GM12878 (cell line): Measurements from ENCODE around the gene MAST4. TPM values are rescaled to one million over a fixed set of nuclear protein-coding genes. Genes with fewer than 3 reads are reported as not detected.
A peak's percentile ranks its signal among the peaks of the same experiment; 100 is the strongest.

Experiments used
- ATAC-seq: fragments of 200-7000 bp; cut with Tn5 transposase; 3 replicates; pipeline ENCODE4 v1.9.1; 2020; ENCODE audit warnings: mild to moderate bottlenecking, moderate library complexity
- BruUV-seq: library from RNA; stranded (reverse); fragments of 400-500 nt; replicated peaks from 2 replicates; lab custom pipeline; 2021; lab: Mats Ljungman, UMichigan
- CTCF ChIA-PET: fragments of 300-600 bp; sonication (Branson Sonifier 250); formaldehyde crosslinking; extraction: SDS; loops from one replicate; lab custom pipeline; 2021; ENCODE audit warnings: inconsistent platforms; lab: Yijun Ruan, JAX
- POLR2A ChIA-PET: fragments of 350-600 bp; formaldehyde crosslinking; extraction: SDS; loops from one replicate; lab custom pipeline; 2021; ENCODE audit warnings: inconsistent platforms; lab: Charles Lee
- RAD21 ChIA-PET: fragments of 300-600 bp; sonication (Branson Sonifier 250); formaldehyde crosslinking; loops from one replicate; lab custom pipeline; 2023; ENCODE audit warnings: antibody characterized with exemption; ENCODE audit not compliant: unreplicated experiment; lab: Charles Lee
- SMC1A ChIA-PET: fragments of 300-600 bp; sonication (Branson Sonifier 250); formaldehyde crosslinking; loops from one replicate; lab custom pipeline; 2023; ENCODE audit not compliant: unreplicated experiment, uncharacterized antibody; lab: Charles Lee
- DNase-seq: peaks from one replicate; pipeline ENCODE4 v3.0.0-alpha.2; 2011; ENCODE audit warnings: low read depth, low spot score
- FAIRE-seq: peaks from 3 replicates; lab custom pipeline; 2011; peaks lifted over from hg19 to GRCh38; lab: Jason Lieb, UNC
- H2AFZ ChIP-seq: 2 replicates; pipeline ENCODE4 v1.6.0; 2011; ENCODE audit warnings: low read depth, low read length, control low read depth; ENCODE audit not compliant: control insufficient read depth
- H3K27ac ChIP-seq: 2 replicates; pipeline ENCODE4 v1.5.1; 2011; ENCODE audit warnings: control low read depth; ENCODE audit not compliant: control insufficient read depth, insufficient read depth
- H3K27me3 ChIP-seq, 2 experiments: replicated peaks in 1 of 2; 2 replicates each; pipeline versions ENCODE4 v1.6.0 to v1.6.1; 2011; ENCODE audit warnings: low read length in 1 of 2; ENCODE audit not compliant: control insufficient read depth in 2 of 2, insufficient read depth in 2 of 2
- H3K36me3 ChIP-seq, 2 experiments: 2 replicates each; pipeline ENCODE4 v1.5.1; 2011; ENCODE audit warnings: low read length in 1 of 2; ENCODE audit not compliant: control insufficient read depth in 2 of 2, insufficient read depth in 2 of 2
- H3K4me1 ChIP-seq: 2 replicates; pipeline ENCODE4 v1.6.1; 2011; ENCODE audit warnings: mild to moderate bottlenecking, low read length, moderate library complexity, mixed read lengths; ENCODE audit not compliant: control insufficient read depth, insufficient read depth
- H3K4me2 ChIP-seq: 2 replicates; pipeline ENCODE4 v1.6.0; 2011; ENCODE audit warnings: control low read depth; ENCODE audit not compliant: control insufficient read depth, insufficient read depth
- H3K4me3 ChIP-seq: fragments of 200-600 bp; sonication (generic); 2 replicates; pipeline ENCODE4 v1.5.1; 2016
- H3K79me2 ChIP-seq: 2 replicates; pipeline ENCODE4 v1.6.0; 2011; ENCODE audit warnings: low read length; ENCODE audit not compliant: control insufficient read depth, insufficient read depth
- H3K9ac ChIP-seq: 2 replicates; pipeline ENCODE4 v1.8.0; 2011; ENCODE audit warnings: low read length, control low read depth, mixed read lengths; ENCODE audit not compliant: control insufficient read depth, insufficient read depth
- H3K9me3 ChIP-seq: replicated peaks from 3 replicates; pipeline ENCODE4 v1.5.1; 2011; ENCODE audit warnings: mild to moderate bottlenecking, low read length; ENCODE audit not compliant: control insufficient read depth, insufficient read depth
- H4K20me1 ChIP-seq: 2 replicates; pipeline ENCODE4 v1.6.0; 2011; ENCODE audit not compliant: control insufficient read depth, insufficient read depth
- ASH2L ChIP-seq: fragments of 300-600, 200-600 bp; sonication (generic); IDR thresholded peaks from 2 replicates; pipeline ENCODE4 v1.6.1; 2017; ENCODE audit warnings: low read depth, mild to moderate bottlenecking, borderline replicate concordance
- ATF2 ChIP-seq: IDR thresholded peaks from 2 replicates; pipeline ENCODE4 v1.6.1; 2012; ENCODE audit warnings: low read length, inconsistent platforms
- BHLHE40 ChIP-seq, 2 experiments: fragments of 450-650 bp in 1 of 2; IDR thresholded peaks; 2 replicates each; pipeline ENCODE4 v1.6.1; 2011 to 2017; ENCODE audit warnings: low read depth in 2 of 2, borderline replicate concordance in 1 of 2, improper control_type of control experiment in 1 of 2, low read length in 1 of 2, mild to moderate bottlenecking in 1 of 2
- BMI1 ChIP-seq: fragments of 450-650 bp; IDR thresholded peaks from 2 replicates; pipeline ENCODE4 v1.6.1; 2016; ENCODE audit warnings: mild to moderate bottlenecking, moderate library complexity, borderline replicate concordance
- EP300 ChIP-seq, 2 experiments: fragments of 150-350 bp in 1 of 2; IDR thresholded peaks; 2 replicates each; pipeline ENCODE4 v1.6.1; 2011 to 2012; ENCODE audit warnings: low read depth in 2 of 2, low read length in 2 of 2, borderline replicate concordance in 1 of 2, improper control_type of control experiment in 1 of 2, inconsistent platforms in 1 of 2; ENCODE audit not compliant: control insufficient read depth in 1 of 2
- EZH2 ChIP-seq: IDR thresholded peaks from 2 replicates; pipeline ENCODE4 v1.6.1; 2012; ENCODE audit warnings: low read depth, mild to moderate bottlenecking, control low read depth, inconsistent platforms, low read length, borderline replicate concordance; ENCODE audit not compliant: control insufficient read depth
- IKZF1 ChIP-seq: fragments of 450-650 bp; conservative IDR thresholded peaks from 2 replicates; pipeline ENCODE4 v1.6.1; 2017; ENCODE audit warnings: antibody characterized with exemption, mild to moderate bottlenecking
- NBN ChIP-seq: fragments of 450-650 bp; IDR thresholded peaks from 2 replicates; pipeline ENCODE4 v1.6.1; 2016
- NFIC ChIP-seq: IDR thresholded peaks from 2 replicates; pipeline ENCODE4 v1.6.1; 2012; ENCODE audit warnings: low read depth, mild to moderate bottlenecking, inconsistent platforms, low read length, moderate library complexity
- RAD21 ChIP-seq: IDR thresholded peaks from 2 replicates; pipeline ENCODE4 v1.6.1; 2011; ENCODE audit warnings: mild to moderate bottlenecking, low read depth, low read length, moderate library complexity; ENCODE audit not compliant: insufficient read depth
- RCOR1 ChIP-seq: conservative IDR thresholded peaks from 2 replicates; pipeline ENCODE4 v1.6.1; 2012; ENCODE audit warnings: low read depth, low read length, improper control_type of control experiment
- REST ChIP-seq: IDR thresholded peaks from 2 replicates; pipeline ENCODE4 v1.6.1; 2012; ENCODE audit warnings: mild to moderate bottlenecking, low read depth, low read length
- TBL1XR1 ChIP-seq: IDR thresholded peaks from 2 replicates; pipeline ENCODE4 v1.6.1; 2012; ENCODE audit warnings: low read depth, low read length, improper control_type of control experiment
- TCF7 ChIP-seq: IDR thresholded peaks from 2 replicates; pipeline ENCODE4 v1.6.1; 2014; ENCODE audit warnings: antibody characterized with exemption, borderline replicate concordance
- WGBS: methylation state at CpG from one replicate; pipeline ENCODE4 v1.1.6; 2016; ENCODE audit warnings: low lambda C conversion rate; ENCODE audit not compliant: insufficient replicate concordance, insufficient coverage; ENCODE audit errors: missing lambda C conversion rate; 5-methylcytosine and 5-hydroxymethylcytosine counted together
- in situ Hi-C: fragments of 300-500 bp; cut with MboI; formaldehyde crosslinking; loops from 9 replicates; pipeline ENCODE4 v1.14.3; 2018; ENCODE audit warnings: mixed read lengths
- intact Hi-C: fragments of 100-400 bp; cut with micrococcal nuclease; formaldehyde crosslinking; loops from one replicate; pipeline ENCODE4 v1.14.2; 2022; ENCODE audit not compliant: unreplicated experiment
- polyA plus RNA-seq, 11 experiments: library from polyadenylated mRNA; depleted of rRNA in 4 of 11; unstranded in 6 of 11; stranded (reverse) in 5 of 11; fragments of >200 nt; fragmentation: Nextera tagmentation in 4 of 11; fragmentation: Illumina TruSeq in 1 of 11; extraction: Ambion mirVana in 4 of 11; extraction: Trizol in 1 of 11; gene quantifications; 1 replicate in 1 of 11; 2 replicates in 10 of 11; pipeline versions ENCODE4 v1.2.1 to v1.2.3, GENCODE V29; 2011 to 2016; ENCODE audit warnings: inconsistent platforms in 2 of 11, missing spikeins in 2 of 11, low read depth in 1 of 11
- total RNA-seq, 4 experiments: library from RNA; depleted of rRNA in 3 of 4; stranded (reverse); fragments of >200 nt in 3 of 4; fragmentation: Illumina TruSeq in 1 of 4; extraction: Trizol in 1 of 4; gene quantifications; 2 replicates each; pipeline versions ENCODE4 v1.2.1 to v1.2.3, GENCODE V29; 2013 to 2021
- TF ChIP-seq, protein P1 (sequence below): fragments of 450-650 bp; formaldehyde crosslinking; IDR thresholded peaks from 2 replicates; pipeline ENCODE4 v1.4.0; 2022; ENCODE audit warnings: mild to moderate bottlenecking, moderate library complexity
- TF ChIP-seq, protein P2 (sequence below): IDR thresholded peaks from 2 replicates; pipeline ENCODE4 v1.6.1; 2012; ENCODE audit warnings: low read depth, low read length, improper control_type of control experiment

Gene MAST4
- total and polyA plus RNA-seq, 10 of the 15 experiments (the other 5 are each of a cell fraction or from before 2014, with no cell fraction given): 0.02 to 1.6 (median 0.29) TPM; not detected in 1

GRCh38 chr5:66639037-66639436 is 42.8 kb downstream of the MAST4 start:
- H2AFZ ChIP-seq: no peak overlapping the region
- ChIA-PET POLR2A (no interaction called here), CTCF (no interaction called here), RAD21 (no interaction called here), SMC1A (interaction anchor here (1.2 to 1.6 kb wide), 2 partner anchors 9 to 11 kb away, joined by 3 to 7 read pairs; no protein-coding TSS in a partner anchor)
- no peak overlapping the region for H3K4me2 ChIP-seq
- no peak overlapping the region for H3K4me3 ChIP-seq
- FAIRE-seq (no peak), ATAC-seq (peak; percentile 66), DNase-seq (no peak)
- H3K9ac ChIP-seq: no peak overlapping the region
- no peaks in the 10 kb centered on the region for H3K27me3 ChIP-seq
- intact Hi-C loops: no loop called here
- no TSS peak for BruUV-seq
- H3K27ac ChIP-seq: no peak overlapping the region
- no peaks in the 10 kb centered on the region for H4K20me1 ChIP-seq
- H3K36me3 ChIP-seq: no peaks in the 10 kb centered on the region
- WGBS: 0% methylated on average over 1 of the region's 1 CpG
- in situ Hi-C loops: no loop called here
- H3K79me2 ChIP-seq: no peaks in the 10 kb centered on the region
- H3K9me3 ChIP-seq: no peaks in the 10 kb centered on the region
- H3K4me1 ChIP-seq: no peaks in the 10 kb centered on the region
- TF ChIP-seq BMI1 (0 out of 2 replicates have a peak, but pooled peaks have one; percentile 50), RAD21 (no peak), TBL1XR1 (no peak), RCOR1 (no peak), TCF7 (no peak), REST (no peak), IKZF1 (0 out of 2 replicates have a peak, but pooled peaks have one; percentile 31), NFIC (peak; percentile 46; the same call in 1 of the 2 replicates), ATF2 (peak; percentile 91), BHLHE40 (IDR thresholded peaks at IDR 0.05; ENCODE audit: borderline replicate concordance in 1 of 2, low read depth in 2 of 2, low read length in 1 of 2) (no peak), ASH2L (no peak), NBN (0 out of 2 replicates have a peak, but pooled peaks have one; percentile 26), EP300 (IDR thresholded peaks at IDR 0.05; ENCODE audit: borderline replicate concordance in 1 of 2, control insufficient read depth in 1 of 2, low read depth in 2 of 2, low read length in 2 of 2) (no peak), EZH2 (no peak)
- TF ChIP-seq, protein P1, sequence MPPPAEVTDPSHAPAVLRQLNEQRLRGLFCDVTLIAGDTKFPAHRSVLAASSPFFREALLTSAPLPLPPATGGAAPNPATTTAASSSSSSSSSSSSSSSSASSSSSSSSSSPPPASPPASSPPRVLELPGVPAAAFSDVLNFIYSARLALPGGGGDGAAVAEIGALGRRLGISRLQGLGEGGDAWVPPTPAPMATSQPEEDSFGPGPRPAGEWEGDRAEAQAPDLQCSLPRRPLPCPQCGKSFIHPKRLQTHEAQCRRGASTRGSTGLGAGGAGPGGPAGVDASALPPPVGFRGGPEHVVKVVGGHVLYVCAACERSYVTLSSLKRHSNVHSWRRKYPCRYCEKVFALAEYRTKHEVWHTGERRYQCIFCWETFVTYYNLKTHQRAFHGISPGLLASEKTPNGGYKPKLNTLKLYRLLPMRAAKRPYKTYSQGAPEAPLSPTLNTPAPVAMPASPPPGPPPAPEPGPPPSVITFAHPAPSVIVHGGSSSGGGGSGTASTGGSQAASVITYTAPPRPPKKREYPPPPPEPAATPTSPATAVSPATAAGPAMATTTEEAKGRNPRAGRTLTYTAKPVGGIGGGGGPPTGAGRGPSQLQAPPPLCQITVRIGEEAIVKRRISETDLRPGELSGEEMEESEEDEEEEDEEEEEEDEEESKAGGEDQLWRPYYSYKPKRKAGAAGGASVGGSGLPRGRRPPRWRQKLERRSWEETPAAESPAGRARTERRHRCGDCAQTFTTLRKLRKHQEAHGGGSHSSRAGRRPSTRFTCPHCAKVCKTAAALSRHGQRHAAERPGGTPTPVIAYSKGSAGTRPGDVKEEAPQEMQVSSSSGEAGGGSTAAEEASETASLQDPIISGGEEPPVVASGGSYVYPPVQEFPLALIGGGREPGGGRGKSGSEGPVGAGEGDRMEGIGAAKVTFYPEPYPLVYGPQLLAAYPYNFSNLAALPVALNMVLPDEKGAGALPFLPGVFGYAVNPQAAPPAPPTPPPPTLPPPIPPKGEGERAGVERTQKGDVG: no peak
- TF ChIP-seq, protein P2, sequence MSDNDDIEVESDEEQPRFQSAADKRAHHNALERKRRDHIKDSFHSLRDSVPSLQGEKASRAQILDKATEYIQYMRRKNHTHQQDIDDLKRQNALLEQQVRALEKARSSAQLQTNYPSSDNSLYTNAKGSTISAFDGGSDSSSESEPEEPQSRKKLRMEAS: no peak
